Ammon's horn (tissue), 1 donor: ENCODE results near the gene ANO2.

Experiments used
- DNase-seq: peaks from one replicate; pipeline ENCODE4 v3.0.0-alpha.2; 2016; ENCODE audit warnings: low spot score

ANO2 gene

GRCh38 chr12:5514016-5514415 lies 431.0 kb downstream of the ANO2 start:
- no peak for DNase-seq

- no peak for DNase-seq
These were observed 431.7 kb downstream of the ANO2 start for GRCh38 chr12:5513406-5513805.
